Left kidney (tissue), 2 donors: ENCODE measurements around the gene PADI1. TPM values are rescaled to one million over a fixed set of nuclear protein-coding genes. Genes with fewer than 3 reads are reported as not detected.

ENCODE experiments used
- DNase-seq: peaks from one replicate; pipeline ENCODE4 v3.0.0-alpha.2; 2013
- polyA plus RNA-seq: library from polyadenylated mRNA; unstranded; fragments of 120-200 nt; gene quantifications from one replicate; pipeline ENCODE4 v1.2.1, GENCODE V29; 2013; ENCODE audit not compliant: insufficient read length

PADI1 gene
- polyA plus RNA-seq, 1 donor, result 0.10 TPM

GRCh38 chr1:17198476-17199258 is 6.3 kb upstream of the PADI1 start:
- DNase-seq, result no peak

GRCh38 chr1:17199267-17200044 is 5.5 kb upstream of the PADI1 start:
- DNase-seq, result no peak

- DNase-seq, result no peak
Measured at GRCh38 chr1:17200246-17200645, 4.7 kb upstream of the PADI1 start.

- DNase-seq, result no peak
Measured at GRCh38 chr1:17200756-17201155, 4.2 kb upstream of the PADI1 start.

GRCh38 chr1:17201201-17202021 is 3.5 kb upstream of the PADI1 start:
- no peak for DNase-seq

GRCh38 chr1:17205652-17206051 is 724 bp downstream of the PADI1 start:
- no peak for DNase-seq

GRCh38 chr1:17206196-17206595 is 1.3 kb downstream of the PADI1 start:
- DNase-seq, result no peak

GRCh38 chr1:17207046-17207445 is 2.1 kb downstream of the PADI1 start:
- no peak for DNase-seq

- DNase-seq, result no peak
Measured at GRCh38 chr1:17207540-17207939, 2.6 kb downstream of the PADI1 start.

GRCh38 chr1:17207966-17208418 is 3.1 kb downstream of the PADI1 start:
- DNase-seq, result no peak

GRCh38 chr1:17208546-17208945 is 3.6 kb downstream of the PADI1 start:
- DNase-seq, result no peak

GRCh38 chr1:17209430-17209829 is 4.5 kb downstream of the PADI1 start:
- DNase-seq, result no peak

- DNase-seq, result no peak
Measured at GRCh38 chr1:17210176-17210575, 5.2 kb downstream of the PADI1 start.

- DNase-seq, result no peak
Measured at GRCh38 chr1:17211377-17211776, 6.4 kb downstream of the PADI1 start.

- DNase-seq, result no peak
Measured at GRCh38 chr1:17212009-17212408, 7.1 kb downstream of the PADI1 start.

GRCh38 chr1:17212487-17213121 is 7.7 kb downstream of the PADI1 start:
- peak; percentile 80 for DNase-seq

GRCh38 chr1:17213148-17213781 is 8.3 kb downstream of the PADI1 start:
- no peak for DNase-seq

GRCh38 chr1:17213782-17214148 is 8.8 kb downstream of the PADI1 start:
- DNase-seq, result no peak

- no peak for DNase-seq
Measured at GRCh38 chr1:17214876-17215544, 10.1 kb downstream of the PADI1 start.

- no peak for DNase-seq
Measured at GRCh38 chr1:17215545-17215890, 10.6 kb downstream of the PADI1 start.

- no peak for DNase-seq
Measured at GRCh38 chr1:17216078-17216477, 11.2 kb downstream of the PADI1 start.
